NCI-H1694 treated with DMSO at 0.1 percent for 48 hours (cell line): ENCODE results near the gene BBS2.
"Not testable (repeated sequence)": the region's sequence is repeated elsewhere in the genome, so short reads cannot be mapped to it uniquely, and the experiment has no call there.

Experiments used
- DNase-seq: peaks from one replicate; lab custom pipeline; 2025; lab: John Stamatoyannopoulos, UW

The BBS2 gene

GRCh38 chr16:56518425-56518824 is 1.4 kb downstream of the BBS2 start:
- DNase-seq, result no peak

- no peak for DNase-seq
Measured at GRCh38 chr16:56517206-56517605, 2.6 kb downstream of the BBS2 start.

- no peak for DNase-seq
Measured at GRCh38 chr16:56515665-56516064, 4.2 kb downstream of the BBS2 start.

- no peak for DNase-seq
Measured at GRCh38 chr16:56514845-56515244, 5.0 kb downstream of the BBS2 start.

- DNase-seq, result peak; percentile 59
Measured at GRCh38 chr16:56513972-56514371, 5.9 kb downstream of the BBS2 start.

GRCh38 chr16:56513091-56513490 is 6.7 kb downstream of the BBS2 start:
- no peak for DNase-seq

GRCh38 chr16:56512025-56512424 is 7.8 kb downstream of the BBS2 start:
- no peak for DNase-seq

GRCh38 chr16:56510544-56510943 is 9.3 kb downstream of the BBS2 start:
- DNase-seq, result no peak

- DNase-seq, result no peak
Measured at GRCh38 chr16:56506941-56507340, 12.9 kb downstream of the BBS2 start.

GRCh38 chr16:56505181-56505580 is 14.6 kb downstream of the BBS2 start:
- DNase-seq, result no peak

- no peak for DNase-seq
Measured at GRCh38 chr16:56493815-56494214, 26.0 kb downstream of the BBS2 start.

- no peak for DNase-seq
Measured at GRCh38 chr16:56493126-56493525, 26.7 kb downstream of the BBS2 start.

- DNase-seq, result no peak
Measured at GRCh38 chr16:56491657-56492261, 28.1 kb downstream of the BBS2 start.

GRCh38 chr16:56488868-56489267 is 31.0 kb downstream of the BBS2 start:
- DNase-seq, result not testable (repeated sequence)

GRCh38 chr16:56488035-56488434 is 31.8 kb downstream of the BBS2 start:
- no peak for DNase-seq

GRCh38 chr16:56483394-56483793 is 36.4 kb downstream of the BBS2 start:
- DNase-seq, result no peak

- no peak for DNase-seq
Measured at GRCh38 chr16:56482683-56483236, 37.1 kb downstream of the BBS2 start.

GRCh38 chr16:56481468-56482122 is 38.2 kb downstream of the BBS2 start:
- DNase-seq, result no peak

- DNase-seq, result no peak
Measured at GRCh38 chr16:56480776-56481467, 38.9 kb downstream of the BBS2 start.

GRCh38 chr16:56479469-56479868 is 40.4 kb downstream of the BBS2 start:
- no peak for DNase-seq

GRCh38 chr16:56478281-56479049 is 41.4 kb downstream of the BBS2 start:
- DNase-seq, result no peak
